Breast epithelium (tissue), 4 donors: Measurements from ENCODE around the gene CD164. TPM values are rescaled to one million over a fixed set of nuclear protein-coding genes. Genes with fewer than 3 reads are reported as not detected.
A peak's percentile ranks its signal among the peaks of the same experiment; 100 is the strongest.
"Not testable (repeated sequence)": the region's sequence is repeated elsewhere in the genome, so short reads cannot be mapped to it uniquely, and the experiment has no call there.

Experiments
- DNase-seq, 2 donors: peaks; one replicate each; pipeline ENCODE4 v3.0.0-alpha.2; 2019; ENCODE audit warnings: low spot score in 2 of 2
- H3K27ac ChIP-seq, 2 donors: fragments of 200-600 bp; sonication (generic) in 1 of 2; one replicate each; pipeline ENCODE4 v1.5.1; 2016 to 2019; ENCODE audit warnings: mild to moderate bottlenecking in 1 of 2
- H3K27me3 ChIP-seq, 2 donors: fragments of 200-600 bp; sonication (generic) in 1 of 2; one replicate each; pipeline versions ENCODE4 v1.5.1 to v1.6.0; 2017 to 2019; ENCODE audit warnings: control low read depth in 1 of 2, mild to moderate bottlenecking in 1 of 2
- H3K36me3 ChIP-seq: fragments of 200-600 bp; one replicate; pipeline ENCODE4 v1.5.1; 2019
- H3K4me1 ChIP-seq, 2 donors: fragments of 200-600 bp; sonication (generic); one replicate each; pipeline ENCODE4 v1.5.1; 2016 to 2019; ENCODE audit warnings: control low read depth in 1 of 2
- H3K4me3 ChIP-seq, 3 donors: fragments of 200-600 bp; sonication (generic); 1 replicate in 2 of 3; 2 replicates in 1 of 3; pipeline ENCODE4 v1.5.1; 2016 to 2019; ENCODE audit warnings: mild to moderate bottlenecking in 3 of 3, moderate library complexity in 2 of 3
- H3K9me3 ChIP-seq, 2 donors: fragments of 200-600 bp; sonication (generic) in 1 of 2; one replicate each; pipeline ENCODE4 v1.5.1; 2016 to 2019; ENCODE audit warnings: control low read depth in 1 of 2
- POLR2A ChIP-seq: fragments of 450-650 bp; IDR thresholded peaks from one replicate; pipeline ENCODE4 v1.6.1; 2016; ENCODE audit warnings: antibody characterized with exemption, mild to moderate bottlenecking, moderate library complexity
- POLR2AphosphoS5 ChIP-seq, 3 donors: sonication (generic); formaldehyde crosslinking; IDR thresholded peaks; one replicate each; pipeline ENCODE4 v1.6.1; 2017; ENCODE audit warnings: antibody characterized with exemption in 3 of 3
- intact Hi-C: fragments of 100-400 bp; cut with DNase I; formaldehyde crosslinking; loops from one replicate; pipeline ENCODE4 v1.15.1; 2023; ENCODE audit warnings: low total_unique reads
- total RNA-seq, 3 donors: library from RNA; depleted of rRNA; stranded (reverse); fragments of >200 nt; gene quantifications; one replicate each; pipeline ENCODE4 v1.1.0, GENCODE V29; 2016
- TF ChIP-seq, protein P1 (sequence below), 3 donors: fragments of 450-650 bp; IDR thresholded peaks; one replicate each; pipeline ENCODE4 v1.5.1; 2016 to 2017; ENCODE audit warnings: antibody characterized with exemption in 3 of 3, mild to moderate bottlenecking in 3 of 3, moderate library complexity in 3 of 3

Gene CD164
- total RNA-seq, 3 donors from 2014 or later, result 186 to 302 (median 238) TPM

DNA sequence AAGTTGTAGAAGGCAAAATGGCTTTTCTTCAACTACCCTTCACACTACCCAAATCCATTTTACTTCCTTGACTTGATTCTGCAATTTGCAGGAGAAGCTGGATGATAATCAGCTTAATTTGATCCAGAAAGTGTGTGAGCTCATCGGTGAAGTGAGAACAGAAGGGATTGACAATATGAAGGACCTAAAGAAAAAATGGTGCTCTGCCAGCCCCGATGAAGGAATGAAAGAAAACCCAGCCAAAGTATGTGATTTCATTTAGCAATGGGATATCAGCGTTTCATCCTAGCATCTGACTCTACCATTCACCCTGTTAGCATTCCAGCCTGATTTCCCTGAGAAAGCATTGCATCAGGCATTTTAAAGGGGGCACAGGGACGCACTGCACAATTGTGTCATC lies 41.5 kb downstream of the CD164 start:
- intact Hi-C loops, result no loop called here
- H3K4me3 ChIP-seq, result no peak overlapping the region
- H3K27ac ChIP-seq, result no peak overlapping the region
- DNase-seq, result no peak
- peaks cover 0 to 5% of the 10 kb centered on the region in 2 donors for H3K4me1 ChIP-seq
- no peaks in the 10 kb centered on the region for H3K9me3 ChIP-seq
- H3K36me3 ChIP-seq, result no peaks in the 10 kb centered on the region
- TF ChIP-seq, protein P1, sequence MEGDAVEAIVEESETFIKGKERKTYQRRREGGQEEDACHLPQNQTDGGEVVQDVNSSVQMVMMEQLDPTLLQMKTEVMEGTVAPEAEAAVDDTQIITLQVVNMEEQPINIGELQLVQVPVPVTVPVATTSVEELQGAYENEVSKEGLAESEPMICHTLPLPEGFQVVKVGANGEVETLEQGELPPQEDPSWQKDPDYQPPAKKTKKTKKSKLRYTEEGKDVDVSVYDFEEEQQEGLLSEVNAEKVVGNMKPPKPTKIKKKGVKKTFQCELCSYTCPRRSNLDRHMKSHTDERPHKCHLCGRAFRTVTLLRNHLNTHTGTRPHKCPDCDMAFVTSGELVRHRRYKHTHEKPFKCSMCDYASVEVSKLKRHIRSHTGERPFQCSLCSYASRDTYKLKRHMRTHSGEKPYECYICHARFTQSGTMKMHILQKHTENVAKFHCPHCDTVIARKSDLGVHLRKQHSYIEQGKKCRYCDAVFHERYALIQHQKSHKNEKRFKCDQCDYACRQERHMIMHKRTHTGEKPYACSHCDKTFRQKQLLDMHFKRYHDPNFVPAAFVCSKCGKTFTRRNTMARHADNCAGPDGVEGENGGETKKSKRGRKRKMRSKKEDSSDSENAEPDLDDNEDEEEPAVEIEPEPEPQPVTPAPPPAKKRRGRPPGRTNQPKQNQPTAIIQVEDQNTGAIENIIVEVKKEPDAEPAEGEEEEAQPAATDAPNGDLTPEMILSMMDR (IDR thresholded peaks at IDR 0.05), result no peak
- TF ChIP-seq POLR2A, result no peak
- no peak for TF ChIP-seq POLR2AphosphoS5 (IDR thresholded peaks at IDR 0.05)
- H3K27me3 ChIP-seq, result no peaks in the 10 kb centered on the region

DNA sequence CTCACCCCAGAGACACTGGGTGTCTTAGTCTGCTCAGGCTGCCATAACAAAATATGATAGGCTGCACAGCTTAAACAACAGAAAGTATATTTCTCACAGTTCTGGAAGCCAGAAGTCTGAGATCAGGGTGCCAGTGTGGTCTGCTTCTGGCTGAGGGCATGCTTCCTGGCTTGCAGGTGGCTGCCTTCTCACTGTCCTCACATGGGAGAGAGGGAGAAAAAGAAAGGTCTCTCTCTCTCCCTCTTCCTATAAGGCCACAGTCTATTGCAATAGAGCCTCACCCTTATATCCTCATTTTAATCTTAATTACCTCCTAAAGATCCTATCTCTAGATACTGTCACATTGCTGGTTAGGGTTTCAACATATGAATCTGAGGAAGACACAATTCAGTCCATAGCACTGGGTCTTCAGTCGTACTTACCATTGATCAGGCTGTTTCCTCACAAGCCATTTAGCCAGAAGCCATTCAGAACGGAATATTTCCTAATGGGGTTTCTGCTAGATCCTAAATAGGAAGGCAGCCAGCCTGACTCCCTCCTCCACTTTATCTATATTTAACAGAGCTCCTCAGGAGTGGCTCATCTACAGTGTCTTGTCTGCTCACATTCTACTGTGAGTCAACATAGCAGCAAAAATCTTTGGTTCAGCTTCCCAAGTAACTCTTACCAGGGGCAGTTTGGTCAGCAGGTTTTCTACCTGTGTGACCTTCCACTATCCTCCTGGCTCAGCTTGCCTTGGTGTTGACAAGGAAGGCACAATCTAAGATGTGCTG lies 42.2 kb downstream of the CD164 start:
- TF ChIP-seq, protein P1 (IDR thresholded peaks at IDR 0.05), result no peak
- no peak for TF ChIP-seq POLR2A
- TF ChIP-seq POLR2AphosphoS5 (IDR thresholded peaks at IDR 0.05), result no peak
- Histone ChIP-seq H3K4me3 (no peak overlapping the region), H3K27ac (no peak overlapping the region), H3K36me3 (no peaks in the 10 kb centered on the region), H3K27me3 (no peaks in the 10 kb centered on the region), H3K4me1 (peaks cover 0 to 5% of the 10 kb centered on the region in 2 donors), H3K9me3 (no peaks in the 10 kb centered on the region)
- intact Hi-C loops, result no loop called here
- no peak for DNase-seq

DNA sequence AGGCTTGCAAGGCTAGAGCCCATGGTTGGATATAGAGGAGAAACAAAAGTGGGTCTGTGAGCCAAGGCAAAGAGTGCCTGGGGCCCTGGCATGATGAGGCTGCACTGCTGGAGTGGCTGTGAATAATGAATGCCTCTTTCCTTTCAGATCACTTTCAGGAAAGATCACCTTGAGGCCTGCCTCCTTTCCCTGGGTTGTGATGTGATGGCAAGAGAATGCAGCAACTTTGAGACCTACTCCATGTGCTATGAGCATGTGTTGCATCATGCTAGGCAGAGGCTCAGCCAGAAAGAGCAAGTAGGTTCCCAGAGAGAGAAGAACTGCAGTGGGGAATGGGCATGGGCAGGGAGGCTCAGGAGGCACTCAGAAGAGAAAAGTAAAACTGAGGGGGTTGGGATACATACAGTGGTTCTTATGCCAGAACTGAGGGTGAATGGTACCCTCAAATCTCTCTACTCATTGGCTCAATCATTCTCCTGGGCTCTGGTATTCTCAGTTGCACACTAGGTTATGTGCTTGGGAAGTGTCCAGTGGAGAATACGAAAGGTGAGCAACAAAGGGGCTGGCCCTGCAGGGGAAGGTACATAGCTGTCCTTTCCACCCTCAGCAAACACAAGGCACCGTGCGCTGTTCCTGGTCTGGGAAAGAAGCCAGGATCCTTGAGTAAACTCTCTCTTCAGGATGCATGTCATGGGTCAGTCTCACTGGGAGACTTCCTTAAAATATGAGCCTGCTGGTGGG lies 45.9 kb downstream of the CD164 start:
- Histone ChIP-seq H3K4me1 (no peaks in the 10 kb centered on the region), H3K9me3 (no peaks in the 10 kb centered on the region), H3K4me3 (no peak overlapping the region), H3K36me3 (no peaks in the 10 kb centered on the region), H3K27me3 (no peaks in the 10 kb centered on the region), H3K27ac (peak overlapping the region; percentile 61 to 72)
- intact Hi-C loops, result no loop called here
- peak; percentile 71 for DNase-seq
- TF ChIP-seq POLR2AphosphoS5 (IDR thresholded peaks at IDR 0.05), result peak in 1 of 3 donors; percentile 28
- TF ChIP-seq, protein P1 (IDR thresholded peaks at IDR 0.05), result no peak
- TF ChIP-seq POLR2A, result no peak

DNA sequence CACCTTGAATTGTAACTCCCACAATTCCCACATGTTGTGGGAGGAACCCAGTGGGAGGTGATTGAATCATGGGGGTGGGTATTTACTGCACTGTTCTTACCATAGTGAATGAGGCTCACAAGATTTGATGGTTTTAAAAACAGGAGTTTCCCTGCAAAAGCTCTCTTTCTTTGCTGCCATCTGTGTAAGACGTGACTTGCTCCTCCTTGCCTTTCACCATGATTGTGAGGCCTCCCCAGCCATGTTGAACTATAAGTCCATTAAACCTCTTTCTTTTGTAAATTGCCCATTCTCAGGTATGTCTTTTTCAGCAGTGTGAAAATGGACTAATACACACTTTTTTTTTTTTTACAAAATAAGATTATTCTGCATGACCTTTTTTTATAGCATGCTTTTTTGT lies 48.4 kb downstream of the CD164 start:
- H3K27me3 ChIP-seq, intact Hi-C loops, DNase-seq, H3K27ac ChIP-seq, H3K36me3 ChIP-seq, H3K9me3 ChIP-seq, H3K4me3 ChIP-seq, H3K4me1 ChIP-seq: not testable (repeated sequence)

DNA sequence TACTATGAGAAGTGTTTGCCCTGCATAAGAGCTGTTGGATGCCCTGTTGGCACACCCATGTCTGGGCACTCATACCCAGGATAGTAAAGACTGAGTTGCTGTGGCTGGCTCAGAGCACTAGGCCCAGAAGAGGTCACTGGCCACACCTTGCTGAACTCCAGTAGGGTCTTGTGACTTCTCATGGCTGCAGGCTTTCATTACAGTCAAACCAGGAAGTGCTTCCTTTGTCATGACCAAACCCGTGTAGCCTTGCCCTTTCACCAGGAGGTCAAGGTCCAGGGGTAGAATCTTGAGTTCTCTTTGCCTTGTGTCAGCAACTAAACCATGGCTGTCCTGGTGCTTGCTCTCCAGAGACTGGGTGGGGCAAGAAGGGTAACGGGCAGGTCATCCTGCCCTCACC lies 49.5 kb downstream of the CD164 start:
- no peaks in the 10 kb centered on the region for H3K36me3 ChIP-seq
- no peaks in the 10 kb centered on the region for H3K9me3 ChIP-seq
- H3K27me3 ChIP-seq, result no peaks in the 10 kb centered on the region
- intact Hi-C loops, result no loop called here
- TF ChIP-seq, protein P1 (IDR thresholded peaks at IDR 0.05), result no peak
- TF ChIP-seq POLR2AphosphoS5 (IDR thresholded peaks at IDR 0.05), result no peak
- no peak for TF ChIP-seq POLR2A
- no peak overlapping the region for H3K27ac ChIP-seq
- H3K4me1 ChIP-seq, result no peaks in the 10 kb centered on the region
- H3K4me3 ChIP-seq, result no peak overlapping the region
- no peak for DNase-seq
